Transverse colon (tissue), 3 donors: ENCODE results near the gene SPPL3.

ENCODE experiments used
- POLR2A ChIP-seq: fragments of 450-650 bp; IDR thresholded peaks from one replicate; pipeline ENCODE4 v1.6.1; 2016; ENCODE audit warnings: antibody characterized with exemption, mild to moderate bottlenecking, moderate library complexity
- TF ChIP-seq, protein P1 (sequence below), 5 experiments: fragments of 200-600 bp in 3 of 5; fragments of 450-650 bp in 2 of 5; sonication (generic) in 3 of 5; IDR thresholded peaks; 1 replicate in 2 of 5; 2 replicates in 3 of 5; pipeline ENCODE4 v1.5.1; 2016 to 2017; ENCODE audit warnings: antibody characterized with exemption in 5 of 5, inconsistent platforms in 3 of 5, mild to moderate bottlenecking in 2 of 5, moderate library complexity in 1 of 5

DNA sequence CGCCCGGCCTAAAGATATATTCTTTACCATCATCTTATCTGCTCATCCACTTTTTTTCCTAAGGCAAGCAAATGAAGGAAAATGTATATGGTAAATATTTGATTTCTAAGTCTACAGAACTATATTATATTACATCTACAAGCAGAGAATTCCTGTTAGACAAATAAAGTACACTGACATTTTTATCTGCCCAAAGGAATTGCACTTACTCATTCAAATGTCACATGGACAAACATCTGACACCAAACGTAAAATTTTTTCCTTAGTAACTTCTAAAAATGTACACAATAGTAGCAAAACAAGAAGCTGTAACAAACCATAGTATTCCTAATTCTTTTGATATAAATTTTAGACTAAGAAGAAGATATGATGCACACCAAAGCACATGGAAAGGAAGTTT lies 51.0 kb downstream of the SPPL3 start:
- TF ChIP-seq, protein P1, sequence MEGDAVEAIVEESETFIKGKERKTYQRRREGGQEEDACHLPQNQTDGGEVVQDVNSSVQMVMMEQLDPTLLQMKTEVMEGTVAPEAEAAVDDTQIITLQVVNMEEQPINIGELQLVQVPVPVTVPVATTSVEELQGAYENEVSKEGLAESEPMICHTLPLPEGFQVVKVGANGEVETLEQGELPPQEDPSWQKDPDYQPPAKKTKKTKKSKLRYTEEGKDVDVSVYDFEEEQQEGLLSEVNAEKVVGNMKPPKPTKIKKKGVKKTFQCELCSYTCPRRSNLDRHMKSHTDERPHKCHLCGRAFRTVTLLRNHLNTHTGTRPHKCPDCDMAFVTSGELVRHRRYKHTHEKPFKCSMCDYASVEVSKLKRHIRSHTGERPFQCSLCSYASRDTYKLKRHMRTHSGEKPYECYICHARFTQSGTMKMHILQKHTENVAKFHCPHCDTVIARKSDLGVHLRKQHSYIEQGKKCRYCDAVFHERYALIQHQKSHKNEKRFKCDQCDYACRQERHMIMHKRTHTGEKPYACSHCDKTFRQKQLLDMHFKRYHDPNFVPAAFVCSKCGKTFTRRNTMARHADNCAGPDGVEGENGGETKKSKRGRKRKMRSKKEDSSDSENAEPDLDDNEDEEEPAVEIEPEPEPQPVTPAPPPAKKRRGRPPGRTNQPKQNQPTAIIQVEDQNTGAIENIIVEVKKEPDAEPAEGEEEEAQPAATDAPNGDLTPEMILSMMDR (IDR thresholded peaks at IDR 0.05) = no peak
- no peak for TF ChIP-seq POLR2A
